Duodenal mucosa (tissue), 2 donors: ENCODE measurements around the gene M1AP.

Experiments used
- H3K27ac ChIP-seq: one replicate; pipeline ENCODE4 v1.7.0; 2013; ENCODE audit warnings: low read depth, low read length
- H3K27me3 ChIP-seq, 2 donors: one replicate each; pipeline ENCODE4 v1.7.0; 2013; ENCODE audit warnings: low read length in 2 of 2, control low read depth in 1 of 2; ENCODE audit not compliant: insufficient read depth in 2 of 2, control insufficient read depth in 1 of 2
- H3K36me3 ChIP-seq, 2 donors: one replicate each; pipeline ENCODE4 v1.7.0; 2013; ENCODE audit warnings: low read length in 2 of 2, control low read depth in 1 of 2; ENCODE audit not compliant: insufficient read depth in 2 of 2, control insufficient read depth in 1 of 2
- H3K4me1 ChIP-seq, 2 donors: one replicate each; pipeline ENCODE4 v1.7.0; 2013; ENCODE audit warnings: low read length in 2 of 2, control low read depth in 1 of 2; ENCODE audit not compliant: insufficient read depth in 2 of 2, control insufficient read depth in 1 of 2
- H3K4me3 ChIP-seq, 2 donors: one replicate each; pipeline ENCODE4 v1.7.0; 2013; ENCODE audit warnings: low read length in 2 of 2, low read depth in 1 of 2
- H3K9ac ChIP-seq, 2 donors: one replicate each; pipeline ENCODE4 v1.7.0; 2013; ENCODE audit warnings: low read length in 2 of 2, low read depth in 1 of 2
- H3K9me3 ChIP-seq, 2 donors: one replicate each; pipeline ENCODE4 v1.7.0; 2013; ENCODE audit warnings: low read length in 2 of 2, control low read depth in 1 of 2; ENCODE audit not compliant: control insufficient read depth in 1 of 2

Gene M1AP

GRCh38 chr2:74685408-74685807, 37.3 kb upstream of the M1AP start:
- H3K27ac ChIP-seq, result no peak overlapping the region
- H3K4me3 ChIP-seq, result no peak overlapping the region
- H3K36me3 ChIP-seq, result no peaks in the 10 kb centered on the region
- no peak overlapping the region for H3K9ac ChIP-seq
- no peaks in the 10 kb centered on the region for H3K9me3 ChIP-seq
- peaks cover 0 to 6% of the 10 kb centered on the region in 2 donors for H3K27me3 ChIP-seq
- H3K4me1 ChIP-seq, result no peaks in the 10 kb centered on the region

- Histone ChIP-seq H3K4me3 (no peak overlapping the region), H3K4me1 (no peaks in the 10 kb centered on the region), H3K9ac (no peak overlapping the region), H3K9me3 (no peaks in the 10 kb centered on the region), H3K27me3 (peaks cover 0 to 1% of the 10 kb centered on the region in 2 donors), H3K27ac (no peak overlapping the region), H3K36me3 (no peaks in the 10 kb centered on the region)
These were observed 34.4 kb upstream of the M1AP start for GRCh38 chr2:74682501-74682900.

GRCh38 chr2:74679615-74680014, 31.5 kb upstream of the M1AP start:
- Histone ChIP-seq H3K27ac (no peak overlapping the region), H3K27me3 (no peaks in the 10 kb centered on the region), H3K36me3 (peaks cover 0 to 10% of the 10 kb centered on the region in 2 donors), H3K9me3 (no peaks in the 10 kb centered on the region), H3K4me1 (no peaks in the 10 kb centered on the region), H3K4me3 (no peak overlapping the region), H3K9ac (no peak overlapping the region)

GRCh38 chr2:74676331-74676730, 28.2 kb upstream of the M1AP start:
- H3K36me3 ChIP-seq, result peaks cover 0 to 10% of the 10 kb centered on the region in 2 donors
- no peaks in the 10 kb centered on the region for H3K27me3 ChIP-seq
- H3K9me3 ChIP-seq, result no peaks in the 10 kb centered on the region
- no peak overlapping the region for H3K27ac ChIP-seq
- H3K4me3 ChIP-seq, result no peak overlapping the region
- H3K4me1 ChIP-seq, result no peaks in the 10 kb centered on the region
- H3K9ac ChIP-seq, result no peak overlapping the region

GRCh38 chr2:74675090-74675489, 27.0 kb upstream of the M1AP start:
- H3K36me3 ChIP-seq, result peaks cover 0 to 10% of the 10 kb centered on the region in 2 donors
- H3K9ac ChIP-seq, result no peak overlapping the region

GRCh38 chr2:74673826-74674528, 25.8 kb upstream of the M1AP start:
- H3K36me3 ChIP-seq, result peaks cover 0 to 10% of the 10 kb centered on the region in 2 donors

More at GRCh38 chr2:74675090-74675489, 27.0 kb upstream of the M1AP start:
- H3K4me3 ChIP-seq, result no peak overlapping the region
- no peaks in the 10 kb centered on the region for H3K4me1 ChIP-seq
- no peaks in the 10 kb centered on the region for H3K27me3 ChIP-seq
- no peak overlapping the region for H3K27ac ChIP-seq
- no peaks in the 10 kb centered on the region for H3K9me3 ChIP-seq

GRCh38 chr2:74671479-74671878, 23.3 kb upstream of the M1AP start:
- no peaks in the 10 kb centered on the region for H3K9me3 ChIP-seq
- H3K36me3 ChIP-seq, result peaks cover 0 to 10% of the 10 kb centered on the region in 2 donors
- no peaks in the 10 kb centered on the region for H3K27me3 ChIP-seq
- no peaks in the 10 kb centered on the region for H3K4me1 ChIP-seq
- H3K9ac ChIP-seq, result no peak overlapping the region
- no peak overlapping the region for H3K27ac ChIP-seq
- no peak overlapping the region for H3K4me3 ChIP-seq

More at GRCh38 chr2:74673826-74674528, 25.8 kb upstream of the M1AP start:
- H3K27me3 ChIP-seq, result no peaks in the 10 kb centered on the region
- no peaks in the 10 kb centered on the region for H3K9me3 ChIP-seq
- H3K27ac ChIP-seq, result no peak overlapping the region
- H3K4me1 ChIP-seq, result no peaks in the 10 kb centered on the region
- H3K9ac ChIP-seq, result no peak overlapping the region
- no peak overlapping the region for H3K4me3 ChIP-seq

GRCh38 chr2:74670263-74670662, 22.1 kb upstream of the M1AP start:
- Histone ChIP-seq H3K9ac (no peak overlapping the region), H3K4me1 (no peaks in the 10 kb centered on the region), H3K27ac (no peak overlapping the region), H3K27me3 (no peaks in the 10 kb centered on the region), H3K36me3 (peaks cover 0 to 6% of the 10 kb centered on the region in 2 donors), H3K4me3 (no peak overlapping the region), H3K9me3 (no peaks in the 10 kb centered on the region)

- no peaks in the 10 kb centered on the region for H3K36me3 ChIP-seq
- H3K9ac ChIP-seq, result no peak overlapping the region
- H3K4me1 ChIP-seq, result no peaks in the 10 kb centered on the region
- no peaks in the 10 kb centered on the region for H3K9me3 ChIP-seq
- H3K27ac ChIP-seq, result no peak overlapping the region
- H3K27me3 ChIP-seq, result no peaks in the 10 kb centered on the region
- H3K4me3 ChIP-seq, result no peak overlapping the region
These were observed 20.0 kb upstream of the M1AP start for GRCh38 chr2:74668087-74668486.

GRCh38 chr2:74659462-74659861, 11.3 kb upstream of the M1AP start:
- Histone ChIP-seq H3K9ac (no peak overlapping the region), H3K27me3 (peaks cover 4 to 9% of the 10 kb centered on the region in 2 donors), H3K4me3 (no peak overlapping the region), H3K36me3 (no peaks in the 10 kb centered on the region), H3K9me3 (no peaks in the 10 kb centered on the region), H3K4me1 (peaks cover 0 to 5% of the 10 kb centered on the region in 2 donors), H3K27ac (no peak overlapping the region)
